ENCODE measurements around the gene REM2.

GRCh38 chr14:22895402-22895801 lies 12.4 kb downstream of the REM2 start:
- TF ChIP-seq CTCF (IDR thresholded peaks at IDR 0.05) = no peak
- TF ChIP-seq POLR2A (IDR thresholded peaks at IDR 0.05) = no peak

All from esophagus squamous epithelium (tissue), 4 donors.